Measurements from ENCODE around the gene DLG2. TPM values are rescaled to one million over a fixed set of nuclear protein-coding genes. Genes with fewer than 3 reads are reported as not detected.

Gene DLG2
- total RNA-seq, 2 donors from 2014 or later = 3.8 to 16.4 TPM

GRCh38 chr11:85485902-85486301, 141.2 kb downstream of the DLG2 start:
- ATAC-seq (ENCODE audit: insufficient number of reproducible peaks, low FRiP score, low read depth) (no peak), DNase-seq (ENCODE audit: low spot score) (no peak)
- TF ChIP-seq CTCF (IDR thresholded peaks at IDR 0.05) = no peak
- H3K27me3 ChIP-seq (replicated peaks; ENCODE audit: insufficient read depth) = no peaks in the 10 kb centered on the region
- H3K9me3 ChIP-seq = peaks cover 25% of the 10 kb centered on the region
- H3K4me1 ChIP-seq (ENCODE audit: control insufficient read depth in 1 of 2, low read depth in 2 of 2) = no peaks in the 10 kb centered on the region
- no peak overlapping the region for H3K4me3 ChIP-seq
- no peak overlapping the region for H3K27ac ChIP-seq
- H3K36me3 ChIP-seq = no peaks in the 10 kb centered on the region

GRCh38 chr11:85483861-85484260, 143.3 kb downstream of the DLG2 start:
- Histone ChIP-seq H3K9me3 (peaks cover 25% of the 10 kb centered on the region), H3K4me3 (no peak overlapping the region), H3K27ac (no peak overlapping the region), H3K27me3 (replicated peaks; ENCODE audit: insufficient read depth) (no peaks in the 10 kb centered on the region), H3K36me3 (no peaks in the 10 kb centered on the region), H3K4me1 (ENCODE audit: control insufficient read depth in 1 of 2, low read depth in 2 of 2) (no peaks in the 10 kb centered on the region)
- ATAC-seq (ENCODE audit: insufficient number of reproducible peaks, low FRiP score, low read depth) (no peak), DNase-seq (ENCODE audit: low spot score) (no peak)
- no peak for TF ChIP-seq CTCF (IDR thresholded peaks at IDR 0.05)

- no peak for TF ChIP-seq CTCF (IDR thresholded peaks at IDR 0.05)
- Histone ChIP-seq H3K36me3 (no peaks in the 10 kb centered on the region), H3K9me3 (peaks cover 14% of the 10 kb centered on the region), H3K4me1 (ENCODE audit: control insufficient read depth in 1 of 2, low read depth in 2 of 2) (no peaks in the 10 kb centered on the region), H3K27me3 (replicated peaks; ENCODE audit: insufficient read depth) (no peaks in the 10 kb centered on the region), H3K4me3 (no peak overlapping the region), H3K27ac (no peak overlapping the region)
- ATAC-seq (ENCODE audit: insufficient number of reproducible peaks, low FRiP score, low read depth) (no peak), DNase-seq (ENCODE audit: low spot score) (no peak)
These were observed 145.3 kb downstream of the DLG2 start for GRCh38 chr11:85481862-85482261.

GRCh38 chr11:85475660-85476517, 151.3 kb downstream of the DLG2 start:
- Histone ChIP-seq H3K4me1 (ENCODE audit: control insufficient read depth in 1 of 2, low read depth in 2 of 2) (no peaks in the 10 kb centered on the region), H3K27me3 (replicated peaks; ENCODE audit: insufficient read depth) (no peaks in the 10 kb centered on the region), H3K4me3 (no peak overlapping the region), H3K9me3 (peaks cover 3% of the 10 kb centered on the region), H3K27ac (no peak overlapping the region), H3K36me3 (no peaks in the 10 kb centered on the region)
- no peak for TF ChIP-seq CTCF (IDR thresholded peaks at IDR 0.05)
- DNase-seq (ENCODE audit: low spot score) (no peak), ATAC-seq (ENCODE audit: insufficient number of reproducible peaks, low FRiP score, low read depth) (no peak)

GRCh38 chr11:85472953-85473352, 154.2 kb downstream of the DLG2 start:
- no peak for TF ChIP-seq CTCF (IDR thresholded peaks at IDR 0.05)
- no peak overlapping the region for H3K27ac ChIP-seq
- no peak overlapping the region for H3K4me3 ChIP-seq
- H3K36me3 ChIP-seq = no peaks in the 10 kb centered on the region
- H3K27me3 ChIP-seq (replicated peaks; ENCODE audit: insufficient read depth) = no peaks in the 10 kb centered on the region
- DNase-seq (ENCODE audit: low spot score) (no peak), ATAC-seq (ENCODE audit: insufficient number of reproducible peaks, low FRiP score, low read depth) (no peak)
- H3K4me1 ChIP-seq (ENCODE audit: control insufficient read depth in 1 of 2, low read depth in 2 of 2) = no peaks in the 10 kb centered on the region
- H3K9me3 ChIP-seq = peaks cover 3% of the 10 kb centered on the region

Measured in thoracic aorta (tissue), 2 donors.